GM18858 (cell line): ENCODE results near the gene AK4.
"Not testable (repeated sequence)": the region's sequence is repeated elsewhere in the genome, so short reads cannot be mapped to it uniquely, and the experiment has no call there.

Experiments used
- ATAC-seq: cut with Tn5 transposase; IDR thresholded peaks from one replicate; pipeline ENCODE4 v1.9.1; 2021; ENCODE audit not compliant: unreplicated experiment

The AK4 gene

GRCh38 chr1:65148178-65148547 is at the start of gene AK4:
TSS of gene AK4 (plus strand) at chr1:65148203. CDS start at chr1:65148408, 205 bp downstream.
- ATAC-seq, result peak; percentile 2

- ATAC-seq, result no peak
Measured at GRCh38 chr1:65103807-65104206, 44.2 kb upstream of the AK4 start.

DNA sequence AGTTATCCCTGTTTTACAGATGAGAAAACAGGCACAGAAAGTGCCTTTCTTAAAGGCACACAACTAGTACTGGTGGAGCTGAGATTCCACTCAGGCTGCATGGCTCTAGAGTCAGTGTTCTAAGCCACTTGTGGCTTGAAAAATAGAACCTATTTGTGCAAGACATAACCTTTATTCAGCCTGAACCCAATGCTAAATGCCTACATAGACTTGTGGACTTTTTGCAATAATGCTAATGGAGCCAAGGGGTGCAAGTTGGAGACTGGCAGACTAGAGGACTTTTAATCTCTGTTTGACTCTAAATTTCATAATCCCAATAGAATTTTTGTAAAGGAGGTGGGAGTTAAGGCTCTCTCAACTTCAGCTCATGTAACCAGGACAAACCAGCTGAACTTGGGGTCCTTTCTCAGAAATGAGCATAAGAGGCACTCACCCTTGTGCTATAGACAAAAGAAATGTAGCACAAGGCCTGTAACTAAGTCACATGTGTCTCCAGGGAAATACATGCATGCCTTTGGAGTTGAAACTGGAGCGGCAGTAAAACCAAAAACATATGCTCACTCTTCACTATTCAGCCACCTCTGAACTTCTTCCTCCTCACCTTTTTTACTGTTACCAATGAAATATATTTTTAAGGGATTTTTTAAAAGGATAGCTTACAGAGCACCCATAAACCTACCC is 43.0 kb upstream of the AK4 start:
- no peak for ATAC-seq

- ATAC-seq, result no peak
Measured at GRCh38 chr1:65105596-65105995, 42.4 kb upstream of the AK4 start.

- ATAC-seq, result no peak
Measured at GRCh38 chr1:65108025-65108642, 39.9 kb upstream of the AK4 start.

DNA sequence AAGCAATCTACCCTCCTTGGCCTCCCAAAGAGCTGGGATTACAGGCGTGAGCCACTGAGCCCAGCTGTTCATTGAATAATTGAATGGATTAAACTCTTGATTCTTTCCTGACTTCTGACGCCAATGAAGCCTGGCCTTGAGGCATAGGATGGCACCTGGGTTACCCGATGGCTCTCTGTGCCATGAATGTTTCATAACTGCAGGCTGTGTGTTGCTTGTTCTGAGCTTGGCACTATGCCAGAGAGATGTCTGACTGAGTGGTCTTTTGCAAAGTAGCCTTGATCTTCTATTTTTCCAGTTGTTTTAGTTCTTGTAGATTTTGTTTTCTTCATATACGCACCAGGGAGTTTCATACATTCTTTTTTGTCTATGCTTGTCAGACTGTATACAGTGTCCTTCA is 38.5 kb upstream of the AK4 start:
- ATAC-seq, result no peak

- no peak for ATAC-seq
Measured at GRCh38 chr1:65112811-65113210, 35.2 kb upstream of the AK4 start.

GRCh38 chr1:65113298-65113697 is 34.7 kb upstream of the AK4 start:
- ATAC-seq, result no peak

GRCh38 chr1:65114322-65114721 is 33.7 kb upstream of the AK4 start:
- no peak for ATAC-seq

- no peak for ATAC-seq
Measured at GRCh38 chr1:65119951-65120350, 28.1 kb upstream of the AK4 start.

GRCh38 chr1:65129104-65129503 is 18.9 kb upstream of the AK4 start:
- not testable (repeated sequence) for ATAC-seq

- no peak for ATAC-seq
Measured at GRCh38 chr1:65138524-65138923, 9.5 kb upstream of the AK4 start.

- not testable (repeated sequence) for ATAC-seq
Measured at GRCh38 chr1:65139793-65140192, 8.2 kb upstream of the AK4 start.

DNA sequence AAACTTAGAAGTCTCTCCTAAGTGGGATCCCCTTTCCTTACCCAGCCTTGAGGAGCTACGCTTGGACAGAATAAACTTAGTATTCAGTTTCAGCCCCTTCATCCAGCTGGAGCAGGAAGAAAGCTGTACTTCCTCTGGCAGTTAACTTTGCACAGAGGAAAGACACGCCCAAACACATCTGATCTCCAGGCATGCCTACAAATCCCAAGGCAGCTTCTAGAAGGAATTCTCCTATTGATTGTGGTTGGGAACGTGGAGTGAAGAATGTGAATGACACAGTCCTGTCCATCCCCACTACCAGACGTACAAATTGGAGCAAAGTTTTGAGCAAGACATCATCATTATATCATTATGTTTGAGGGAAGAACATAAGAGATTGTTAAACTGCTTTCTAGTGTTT is 6.6 kb upstream of the AK4 start:
- ATAC-seq, result no peak

DNA sequence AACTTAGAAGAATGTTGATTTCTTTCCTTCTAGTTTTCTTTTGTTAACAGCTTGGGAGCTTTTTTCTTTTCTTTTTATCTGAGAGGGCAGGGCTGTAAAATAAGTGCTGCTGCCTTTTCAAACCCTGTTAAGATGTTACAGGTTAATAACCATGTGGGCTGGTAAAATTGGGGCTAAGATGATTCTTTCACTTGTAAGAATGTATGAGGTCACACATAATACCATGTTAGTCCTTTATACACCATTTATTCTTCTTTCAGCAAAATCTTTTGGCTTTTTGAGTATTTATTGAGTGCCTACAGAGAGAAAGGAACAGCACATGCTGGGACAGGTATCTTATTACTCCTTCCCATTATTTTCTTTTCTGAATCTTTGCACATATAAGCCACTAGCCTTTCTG is 6.1 kb upstream of the AK4 start:
- no peak for ATAC-seq

DNA sequence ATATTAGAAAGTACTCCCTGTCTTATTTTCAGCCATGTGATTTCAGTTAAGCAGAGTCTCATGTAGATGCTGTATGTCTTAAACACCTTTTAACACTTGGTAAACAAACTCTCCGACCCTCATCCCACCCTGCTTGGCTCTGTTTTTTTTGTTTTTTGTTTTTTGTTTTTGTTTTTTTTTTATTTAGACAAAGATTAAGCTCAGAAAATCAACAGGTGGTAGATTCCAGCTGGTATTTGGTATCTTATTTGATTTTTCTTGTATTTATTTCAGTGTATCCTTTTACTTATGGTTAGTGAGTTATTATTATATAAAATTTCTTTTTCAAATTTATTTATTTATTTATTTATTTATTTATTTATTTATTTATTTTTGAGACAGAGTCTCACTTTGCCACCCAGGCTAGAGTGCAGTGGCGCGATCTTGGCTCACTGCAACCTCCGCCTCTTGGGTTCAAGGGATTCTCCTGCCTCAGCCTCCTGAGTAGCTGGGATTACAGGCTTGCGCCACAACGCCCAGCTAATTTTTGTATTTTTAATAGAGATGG is 4.8 kb upstream of the AK4 start:
- not testable (repeated sequence) for ATAC-seq

GRCh38 chr1:65146908-65147423 is 1.0 kb upstream of the AK4 start:
- ATAC-seq, result no peak

DNA sequence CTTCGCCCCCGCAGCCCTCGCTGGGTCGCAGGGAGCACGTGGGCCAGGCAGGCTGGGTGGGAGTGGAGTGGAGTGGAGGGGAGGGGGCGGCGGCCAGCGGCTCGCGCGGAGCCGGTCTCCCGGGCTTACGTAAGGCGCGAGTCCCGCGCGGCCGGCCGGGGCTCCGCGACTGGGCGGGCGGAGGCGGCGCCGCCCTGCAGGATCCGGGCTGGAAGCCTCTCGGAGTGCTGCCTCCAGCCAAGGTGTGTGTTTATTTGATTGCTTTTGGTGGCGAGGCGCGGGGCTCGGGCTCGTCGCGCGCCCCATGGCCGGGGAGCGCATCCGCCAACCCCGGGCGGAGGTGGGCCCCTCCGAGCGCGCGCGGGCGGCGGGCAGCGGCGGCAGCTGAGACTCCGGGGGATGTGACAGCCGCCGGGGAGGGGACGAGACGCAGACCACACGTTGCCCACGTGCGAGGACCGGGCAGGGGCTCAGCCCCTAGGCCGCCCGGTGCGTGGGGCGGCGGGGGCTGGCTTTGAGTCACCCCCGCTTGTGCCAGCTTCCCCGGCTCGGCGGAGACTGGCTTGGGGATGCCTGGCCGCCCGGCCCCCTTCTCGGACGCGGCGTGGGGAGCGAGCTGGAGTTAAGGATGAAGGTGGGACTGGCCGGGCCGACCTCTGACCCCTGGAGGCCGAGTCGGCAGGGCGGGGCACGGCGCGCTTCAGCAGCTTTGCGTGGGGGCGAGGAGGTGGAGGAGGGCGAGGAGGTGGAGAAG is 402 bp upstream of the AK4 start:
- ATAC-seq, result peak; percentile 35

GRCh38 chr1:65148548-65149350 is 746 bp downstream of the AK4 start:
- peak; percentile 35 for ATAC-seq

GRCh38 chr1:65149351-65150107 is 1.5 kb downstream of the AK4 start:
- ATAC-seq, result peak; percentile 3
